Ovary (tissue), 9 donors: Measurements from ENCODE around the gene APOC4. TPM values are rescaled to one million over a fixed set of nuclear protein-coding genes. Genes with fewer than 3 reads are reported as not detected.

Experiments used
- DNase-seq, 5 donors: peaks; one replicate each; pipeline ENCODE4 v3.0.0-alpha.2; 2019 to 2020
- H3K27ac ChIP-seq, 2 donors: fragments of 200-600 bp; one replicate each; pipeline versions ENCODE4 v1.5.1 to v1.8.0; 2019 to 2022
- H3K27me3 ChIP-seq: fragments of 200-600 bp; one replicate; pipeline ENCODE4 v1.8.0; 2022
- H3K36me3 ChIP-seq: fragments of 200-600 bp; sonication (generic); one replicate; pipeline ENCODE4 v1.5.1; 2019
- H3K4me1 ChIP-seq: one replicate; pipeline ENCODE4 v1.8.1; 2013; ENCODE audit warnings: mild to moderate bottlenecking, moderate library complexity; ENCODE audit not compliant: insufficient read depth
- H3K4me3 ChIP-seq: fragments of 200-600 bp; sonication (generic); one replicate; pipeline ENCODE4 v1.5.1; 2017
- H3K9me3 ChIP-seq, 2 donors: fragments of 200-600 bp in 1 of 2; sonication (generic) in 1 of 2; one replicate each; pipeline versions ENCODE4 v1.5.1 to v1.8.1; 2013 to 2019; ENCODE audit warnings: mild to moderate bottlenecking in 1 of 2, moderate library complexity in 1 of 2
- EP300 ChIP-seq: sonication (generic); formaldehyde crosslinking; IDR thresholded peaks from one replicate; pipeline ENCODE4 v1.6.1; 2017; ENCODE audit warnings: antibody characterized with exemption
- POLR2A ChIP-seq: fragments of 450-650 bp; IDR thresholded peaks from one replicate; pipeline ENCODE4 v1.6.1; 2017; ENCODE audit warnings: antibody characterized with exemption, mild to moderate bottlenecking, moderate library complexity
- WGBS, 3 donors: extraction: QIAGEN DNeasy Blood & Tissue Kit in 1 of 3; methylation state at CpG; one replicate each; pipeline versions ENCODE4 v1.1.5 to v1.1.7; 2013 to 2017; 5-methylcytosine and 5-hydroxymethylcytosine counted together
- intact Hi-C, 4 donors: fragments of 100-400 bp; cut with DNase I; formaldehyde crosslinking; loops; one replicate each; pipeline versions ENCODE4 v1.11.0 to v1.15.1; 2022 to 2023
- polyA plus RNA-seq, 2 donors: library from polyadenylated mRNA; stranded (reverse); fragments of 200-250 nt in 1 of 2; fragments of 350-450 nt in 1 of 2; fragmentation: Illumina TruSeq in 1 of 2; extraction: RNeasy Lipid Tissue Mini Kit (QIAGEN cat#74804) in 1 of 2; gene quantifications; one replicate each; pipeline ENCODE4 v1.2.3, GENCODE V29; 2013 to 2014
- total RNA-seq, 7 donors: library from RNA; depleted of rRNA in 2 of 7; stranded (reverse); fragments of >200 nt in 2 of 7; fragmentation: NEBNext Ultra II Directional in 3 of 7; extraction: Animal tissue kit (Norgen Biotek cat#: 25700) in 3 of 7; gene quantifications; one replicate each; pipeline versions ENCODE4 v1.1.0 to v1.2.4, GENCODE V29; 2016 to 2023
- TF ChIP-seq, protein P1 (sequence below), 3 donors: fragments of 450-650 bp in 2 of 3; fragments of 200-600 bp in 1 of 3; IDR thresholded peaks; one replicate each; pipeline versions ENCODE4 v1.5.1 to v1.8.0; 2016 to 2022; ENCODE audit warnings: antibody characterized with exemption in 3 of 3, mild to moderate bottlenecking in 1 of 3
- donor health status: DM: no; HTN: no; CAD: no; lungs with moderate emphysema.
- donor health status: DM: no; HTN: no; CAD: no.
- donor health status: Bipolar disorder and iron deficiency.
- donor health status: DM: yes; HTN: yes; CAD: no.
- donor health status: DM: no; HTN: no; CAD: no.
- donor health status: DM: yes; HTN: yes; CAD: no.

APOC4 gene
- total and polyA plus RNA-seq, 9 donors, result 0.57 TPM; not detected in 8

GRCh38 chr19:44987148-44987675 lies 45.2 kb downstream of the APOC4 start:
- TF ChIP-seq EP300 (no peak), POLR2A (no peak)
- TF ChIP-seq, protein P1, sequence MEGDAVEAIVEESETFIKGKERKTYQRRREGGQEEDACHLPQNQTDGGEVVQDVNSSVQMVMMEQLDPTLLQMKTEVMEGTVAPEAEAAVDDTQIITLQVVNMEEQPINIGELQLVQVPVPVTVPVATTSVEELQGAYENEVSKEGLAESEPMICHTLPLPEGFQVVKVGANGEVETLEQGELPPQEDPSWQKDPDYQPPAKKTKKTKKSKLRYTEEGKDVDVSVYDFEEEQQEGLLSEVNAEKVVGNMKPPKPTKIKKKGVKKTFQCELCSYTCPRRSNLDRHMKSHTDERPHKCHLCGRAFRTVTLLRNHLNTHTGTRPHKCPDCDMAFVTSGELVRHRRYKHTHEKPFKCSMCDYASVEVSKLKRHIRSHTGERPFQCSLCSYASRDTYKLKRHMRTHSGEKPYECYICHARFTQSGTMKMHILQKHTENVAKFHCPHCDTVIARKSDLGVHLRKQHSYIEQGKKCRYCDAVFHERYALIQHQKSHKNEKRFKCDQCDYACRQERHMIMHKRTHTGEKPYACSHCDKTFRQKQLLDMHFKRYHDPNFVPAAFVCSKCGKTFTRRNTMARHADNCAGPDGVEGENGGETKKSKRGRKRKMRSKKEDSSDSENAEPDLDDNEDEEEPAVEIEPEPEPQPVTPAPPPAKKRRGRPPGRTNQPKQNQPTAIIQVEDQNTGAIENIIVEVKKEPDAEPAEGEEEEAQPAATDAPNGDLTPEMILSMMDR (IDR thresholded peaks at IDR 0.05), result no peak
- 82 to 85% (median 85%) methylated on average over 20 of the region's 20 CpGs for WGBS, 3 donors
- Histone ChIP-seq H3K27ac (no peak overlapping the region), H3K9me3 (no peaks in the 10 kb centered on the region), H3K4me1 (no peaks in the 10 kb centered on the region), H3K27me3 (no peaks in the 10 kb centered on the region), H3K36me3 (no peaks in the 10 kb centered on the region), H3K4me3 (no peak overlapping the region)
- intact Hi-C loops, result no loop called here
- no peak for DNase-seq

GRCh38 chr19:44988273-44988672 lies 46.2 kb downstream of the APOC4 start:
- WGBS, 3 donors, result 81 to 88% (median 85%) methylated on average over 9 of the region's 9 CpGs

DNA sequence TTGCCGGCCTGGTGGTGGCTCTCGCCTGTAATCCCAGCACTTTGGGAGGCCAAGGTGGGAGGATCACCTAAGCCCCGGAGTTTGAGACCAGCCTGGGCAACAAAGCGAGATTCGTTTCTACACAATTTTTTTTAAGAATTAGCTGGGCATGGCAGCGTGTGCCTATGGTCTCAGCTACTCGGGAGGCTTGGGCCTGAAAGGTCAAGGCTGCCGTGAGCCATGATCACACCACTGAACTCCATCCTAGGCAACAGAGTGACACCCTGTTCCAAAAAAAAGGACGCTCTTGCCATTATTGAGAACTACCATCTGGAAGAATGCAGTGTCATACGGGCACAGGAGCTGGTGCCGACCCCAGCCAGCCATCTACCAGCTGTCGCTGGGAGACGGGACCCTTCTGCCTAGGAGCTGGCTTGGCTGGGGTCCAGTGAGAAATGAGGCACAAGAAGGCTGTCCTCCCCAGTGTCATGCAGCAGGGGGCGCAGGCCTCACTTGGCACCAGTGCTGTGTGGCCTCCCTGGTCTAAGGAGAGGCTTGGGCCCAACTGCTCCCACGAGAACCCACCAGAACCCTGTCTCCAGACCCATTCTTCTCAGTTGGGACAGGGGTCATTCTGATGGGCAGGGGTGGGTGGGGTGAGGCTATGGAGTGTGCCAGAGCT lies 47.0 kb downstream of the APOC4 start:
- WGBS, 3 donors, result 55 to 58% (median 56%) methylated on average over 15 of the region's 15 CpGs
- TF ChIP-seq EP300, result no peak
- TF ChIP-seq, protein P1 (IDR thresholded peaks at IDR 0.05), result peak in 2 of 3 donors; percentile 21 to 24
- H3K9me3 ChIP-seq, result no peaks in the 10 kb centered on the region
- intact Hi-C loops, result no loop called here
- H3K36me3 ChIP-seq, result no peaks in the 10 kb centered on the region
- peak; percentile 56 to 79 (median 69) for DNase-seq
- H3K4me1 ChIP-seq, result no peaks in the 10 kb centered on the region
- H3K27me3 ChIP-seq, result no peaks in the 10 kb centered on the region
- no peak overlapping the region for H3K27ac ChIP-seq
- no peak overlapping the region for H3K4me3 ChIP-seq

More at GRCh38 chr19:44988273-44988672, 46.2 kb downstream of the APOC4 start:
- no peak overlapping the region for H3K27ac ChIP-seq
- TF ChIP-seq, protein P1 (IDR thresholded peaks at IDR 0.05), result no peak
- TF ChIP-seq EP300 (no peak), POLR2A (no peak)
- no peaks in the 10 kb centered on the region for H3K4me1 ChIP-seq
- H3K4me3 ChIP-seq, result no peak overlapping the region
- H3K27me3 ChIP-seq, result no peaks in the 10 kb centered on the region
- intact Hi-C loops, result no loop called here
- DNase-seq, result no peak
- no peaks in the 10 kb centered on the region for H3K9me3 ChIP-seq
- H3K36me3 ChIP-seq, result no peaks in the 10 kb centered on the region

GRCh38 chr19:44990459-44990858 lies 48.4 kb downstream of the APOC4 start:
- H3K4me1 ChIP-seq, result no peaks in the 10 kb centered on the region
- intact Hi-C loops, result no loop called here
- no peak overlapping the region for H3K4me3 ChIP-seq
- H3K9me3 ChIP-seq, result no peaks in the 10 kb centered on the region
- H3K27ac ChIP-seq, result no peak overlapping the region
- no peaks in the 10 kb centered on the region for H3K27me3 ChIP-seq
- TF ChIP-seq POLR2A, result no peak
- TF ChIP-seq EP300, result no peak
- TF ChIP-seq, protein P1 (IDR thresholded peaks at IDR 0.05), result no peak
- no peak for DNase-seq
- WGBS, 3 donors, result 72 to 88% (median 72%) methylated on average over 14 of the region's 14 CpGs
- no peaks in the 10 kb centered on the region for H3K36me3 ChIP-seq
